ENCODE data around the gene NXNL2.

- TF ChIP-seq POLR2AphosphoS5 (IDR thresholded peaks at IDR 0.05; ENCODE audit: low read depth, low read length) (no peak), REST (IDR thresholded peaks at IDR 0.05; ENCODE audit: insufficient read depth in 1 of 2, low read depth in 2 of 2, low read length in 2 of 2) (no peak), SIN3A (IDR thresholded peaks at IDR 0.05; ENCODE audit: borderline replicate concordance, insufficient read depth, low read length) (no peak)
These were observed 46.0 kb downstream of the NXNL2 start for GRCh38 chr9:88580961-88581360.

All from PFSK-1 (cell line).